ENCODE measurements around the gene SLC4A1AP.

DNA sequence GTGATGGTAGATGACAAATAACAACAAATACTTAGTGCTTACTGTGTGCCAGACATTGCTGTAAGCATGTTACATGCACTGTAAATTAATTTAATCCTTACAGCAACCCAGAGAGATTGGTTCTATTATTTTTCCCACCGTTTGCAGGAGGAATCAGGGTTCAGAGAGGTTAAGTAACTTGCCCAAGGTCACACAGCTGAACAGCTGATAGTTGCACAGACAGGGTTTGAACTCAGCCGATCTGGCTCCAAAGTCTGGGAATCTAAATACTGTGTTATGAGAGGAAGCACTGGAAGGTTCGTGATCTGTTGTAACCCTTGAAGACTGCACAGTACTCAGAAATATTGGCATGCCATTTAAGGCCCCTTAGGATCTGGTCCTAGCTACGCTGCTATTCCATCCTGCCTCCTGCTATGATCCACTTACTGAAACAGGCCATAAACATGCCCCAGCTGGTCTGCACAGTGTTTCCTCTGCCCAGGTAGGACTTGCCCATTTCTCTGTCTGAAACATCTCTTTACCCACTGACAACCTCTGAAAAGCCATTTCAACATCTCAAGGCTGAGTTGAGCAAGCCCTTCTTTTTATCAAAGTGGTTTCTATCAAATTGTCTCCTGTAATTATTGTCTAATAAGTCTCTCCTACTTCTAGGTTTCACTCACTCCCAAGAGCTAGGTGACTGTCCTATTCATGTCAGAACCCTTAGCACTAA, 67.4 kb downstream of the SLC4A1AP start:
- TF ChIP-seq ARNT (IDR thresholded peaks at IDR 0.05), result no peak
- no peak for TF ChIP-seq FOXA1 (IDR thresholded peaks at IDR 0.05)
- no peak for TF ChIP-seq SP1 (IDR thresholded peaks at IDR 0.05)
- TF ChIP-seq BHLHE40 (IDR thresholded peaks at IDR 0.05; ENCODE audit: borderline replicate concordance), result no peak
- no peak for TF ChIP-seq NFRKB (IDR thresholded peaks at IDR 0.05)
- no peak for TF ChIP-seq ZNF384 (IDR thresholded peaks at IDR 0.05)
- no peak for TF ChIP-seq ELF4 (IDR thresholded peaks at IDR 0.05)
